Measurements from ENCODE around the gene ARL13B.

- TF ChIP-seq CTCF (IDR thresholded peaks at IDR 0.05) = no peak
- TF ChIP-seq EZH2 (IDR thresholded peaks at IDR 0.05; ENCODE audit: borderline replicate concordance, insufficient read depth, low read depth, low read length, poor library complexity, severe bottlenecking) = no peak
Measured at GRCh38 chr3:93931597-93932229, 48.2 kb upstream of the ARL13B start.
